ENCODE measurements around the gene CD19. TPM values are rescaled to one million over a fixed set of nuclear protein-coding genes. Genes with fewer than 3 reads are reported as not detected.
"Not testable (repeated sequence)": the region's sequence is repeated elsewhere in the genome, so short reads cannot be mapped to it uniquely, and the experiment has no call there.

CD19 gene
- total RNA-seq, 2 donors from 2014 or later, result 1.7 TPM; not detected in 1

GRCh38 chr16:28935924-28936783 is 4.4 kb downstream of the CD19 start:
- H3K4me1 Mint-ChIP-seq (ENCODE audit: low read depth in 2 of 2), result peaks cover 16 to 26% of the 10 kb centered on the region in 2 donors
- peak overlapping the region; percentile 31 to 59 for H3K27ac Mint-ChIP-seq
- H3K9me3 Mint-ChIP-seq, result no peaks in the 10 kb centered on the region
- peaks cover 0 to 3% of the 10 kb centered on the region in 2 donors for H3K27me3 Mint-ChIP-seq
- ATAC-seq (peak; percentile 100), DNase-seq (ENCODE audit: low spot score) (peak; percentile 92)
- H3K4me3 Mint-ChIP-seq, result peak overlapping the region; percentile 84
- H3K36me3 Mint-ChIP-seq, result no peaks in the 10 kb centered on the region

DNA sequence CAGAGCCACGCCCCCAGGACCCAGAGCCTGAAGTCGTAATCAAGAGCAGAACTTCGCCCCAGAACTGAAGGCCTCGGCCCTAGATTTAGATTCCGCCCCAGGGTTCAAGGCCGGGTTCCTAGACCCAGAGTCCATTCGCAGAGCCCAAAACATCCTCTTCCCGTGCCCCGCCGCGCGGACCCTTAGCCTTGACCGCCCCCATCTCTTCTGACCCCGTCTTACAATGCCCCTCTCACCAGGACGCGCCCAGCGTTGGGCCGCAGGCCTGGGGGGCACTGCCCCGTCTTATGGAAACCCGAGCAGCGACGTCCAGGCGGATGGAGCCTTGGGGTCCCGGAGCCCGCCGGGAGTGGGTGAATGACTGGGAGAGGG is 5.0 kb downstream of the CD19 start:
- peaks cover 0 to 3% of the 10 kb centered on the region in 2 donors for H3K27me3 Mint-ChIP-seq
- H3K27ac Mint-ChIP-seq, result peak overlapping the region; percentile 31 to 59
- peak overlapping the region; percentile 84 for H3K4me3 Mint-ChIP-seq
- peaks cover 16 to 26% of the 10 kb centered on the region in 2 donors for H3K4me1 Mint-ChIP-seq (ENCODE audit: low read depth in 2 of 2)
- DNase-seq (ENCODE audit: low spot score) (no peak), ATAC-seq (no peak)
- no peaks in the 10 kb centered on the region for H3K36me3 Mint-ChIP-seq
- H3K9me3 Mint-ChIP-seq, result no peaks in the 10 kb centered on the region

DNA sequence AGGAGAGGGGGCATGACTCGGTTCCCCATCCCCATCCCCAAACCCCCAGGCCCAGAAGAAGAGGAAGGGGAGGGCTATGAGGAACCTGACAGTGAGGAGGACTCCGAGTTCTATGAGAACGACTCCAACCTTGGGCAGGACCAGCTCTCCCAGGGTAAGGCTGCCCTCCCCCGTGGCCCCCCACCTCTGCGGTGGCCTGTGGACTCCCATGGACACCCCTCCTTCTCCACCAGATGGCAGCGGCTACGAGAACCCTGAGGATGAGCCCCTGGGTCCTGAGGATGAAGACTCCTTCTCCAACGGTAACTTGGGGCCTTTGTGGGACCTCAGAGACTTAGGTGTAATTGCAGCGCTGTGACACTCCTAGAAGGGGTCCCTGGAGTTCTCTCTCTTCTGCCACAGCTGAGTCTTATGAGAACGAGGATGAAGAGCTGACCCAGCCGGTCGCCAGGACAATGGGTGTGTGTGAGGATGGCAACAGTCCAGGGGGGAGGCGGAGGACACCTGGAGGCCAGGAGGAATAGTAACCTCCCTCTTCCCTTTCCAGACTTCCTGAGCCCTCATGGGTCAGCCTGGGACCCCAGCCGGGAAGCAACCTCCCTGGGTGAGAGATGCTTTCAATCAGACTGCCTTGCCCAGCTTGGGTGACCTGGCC is 5.6 kb downstream of the CD19 start:
- no peak for ATAC-seq
- Mint-ChIP-seq H3K4me1 (ENCODE audit: low read depth in 2 of 2) (peaks cover 16 to 26% of the 10 kb centered on the region in 2 donors), H3K4me3 (no peak overlapping the region), H3K36me3 (no peaks in the 10 kb centered on the region), H3K9me3 (no peaks in the 10 kb centered on the region), H3K27me3 (peaks cover 0 to 3% of the 10 kb centered on the region in 2 donors), H3K27ac (peak overlapping the region in 1 of 2 donors; percentile 37)
- DNase-seq (ENCODE audit: low spot score), result no peak

DNA sequence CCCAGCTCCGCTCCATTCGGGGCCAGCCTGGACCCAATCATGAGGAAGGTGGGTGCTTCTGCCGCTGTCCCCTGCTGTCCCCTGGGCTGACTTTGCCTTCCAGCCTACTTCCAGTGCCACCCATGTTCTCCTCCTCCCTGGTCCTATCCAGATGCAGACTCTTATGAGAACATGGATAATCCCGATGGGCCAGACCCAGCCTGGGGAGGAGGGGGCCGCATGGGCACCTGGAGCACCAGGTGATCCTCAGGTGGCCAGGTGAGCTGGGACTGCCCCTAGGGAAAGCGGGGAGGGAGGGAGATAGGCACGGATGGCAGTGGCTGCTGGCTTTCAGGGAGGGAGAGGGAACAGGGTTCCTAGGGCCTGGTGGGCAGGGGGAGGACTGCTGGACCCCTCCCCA is 7.0 kb downstream of the CD19 start:
- peaks cover 0 to 3% of the 10 kb centered on the region in 2 donors for H3K27me3 Mint-ChIP-seq
- no peaks in the 10 kb centered on the region for H3K9me3 Mint-ChIP-seq
- no peak overlapping the region for H3K4me3 Mint-ChIP-seq
- peaks cover 17 to 27% of the 10 kb centered on the region in 2 donors for H3K4me1 Mint-ChIP-seq (ENCODE audit: low read depth in 2 of 2)
- ATAC-seq (no peak), DNase-seq (ENCODE audit: low spot score) (no peak)
- H3K27ac Mint-ChIP-seq, result peak overlapping the region in 1 of 2 donors; percentile 37
- H3K36me3 Mint-ChIP-seq, result no peaks in the 10 kb centered on the region

GRCh38 chr16:28939825-28940224 is 8.1 kb downstream of the CD19 start:
- peaks cover 15 to 24% of the 10 kb centered on the region in 2 donors for H3K4me1 Mint-ChIP-seq (ENCODE audit: low read depth in 2 of 2)
- not testable (repeated sequence) for H3K27me3 Mint-ChIP-seq; DNase-seq (ENCODE audit: low spot score); H3K4me3 Mint-ChIP-seq; H3K36me3 Mint-ChIP-seq; ATAC-seq; H3K27ac Mint-ChIP-seq; H3K9me3 Mint-ChIP-seq

DNA sequence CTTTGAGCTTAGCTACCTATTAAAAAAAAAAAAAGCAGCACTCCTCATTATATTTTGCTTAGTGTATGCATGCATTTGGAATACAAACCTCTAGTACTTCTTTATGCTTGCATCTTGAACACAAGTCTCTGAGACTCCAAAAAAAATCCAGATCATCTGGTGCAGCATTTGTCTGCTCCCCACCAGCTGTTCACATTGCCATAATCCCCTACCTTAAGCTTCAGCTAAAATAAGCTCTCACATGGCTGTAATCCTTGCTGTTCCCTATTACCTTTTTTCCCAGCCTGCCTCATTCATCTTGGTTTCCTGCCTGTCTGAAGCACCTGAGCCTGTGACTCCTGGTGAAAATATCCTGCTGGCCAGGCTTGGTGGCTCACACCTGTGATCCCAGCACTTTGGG is 11.5 kb downstream of the CD19 start:
- DNase-seq (ENCODE audit: low spot score) (no peak), ATAC-seq (no peak)
- H3K36me3 Mint-ChIP-seq, result no peaks in the 10 kb centered on the region
- H3K4me3 Mint-ChIP-seq, result no peak overlapping the region
- peaks cover 14 to 17% of the 10 kb centered on the region in 2 donors for H3K4me1 Mint-ChIP-seq (ENCODE audit: low read depth in 2 of 2)
- H3K9me3 Mint-ChIP-seq, result no peaks in the 10 kb centered on the region
- peaks cover 0 to 3% of the 10 kb centered on the region in 2 donors for H3K27me3 Mint-ChIP-seq
- H3K27ac Mint-ChIP-seq, result peak overlapping the region; percentile 28 to 75

DNA sequence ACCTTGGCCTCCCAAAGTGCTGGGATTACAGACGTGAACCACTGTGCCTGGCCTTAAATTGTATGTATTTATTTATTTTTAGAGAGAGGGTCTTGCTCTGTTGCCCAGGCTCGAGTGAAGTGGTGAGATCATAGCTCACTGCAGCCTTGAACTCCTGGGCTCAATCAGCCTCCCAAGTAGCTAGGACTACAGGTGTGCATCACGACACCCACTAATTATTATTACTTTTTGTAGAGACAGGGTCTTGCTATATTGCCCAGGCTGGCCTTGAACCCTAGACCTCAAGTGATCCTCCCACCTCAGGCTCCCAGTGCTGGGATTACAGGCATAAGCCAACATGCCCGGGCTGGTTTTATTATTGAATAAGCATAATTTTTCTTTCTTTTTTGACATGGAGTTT is 14.9 kb downstream of the CD19 start:
- no peak for DNase-seq (ENCODE audit: low spot score)
- Mint-ChIP-seq H3K27me3 (no peaks in the 10 kb centered on the region), H3K9me3 (no peaks in the 10 kb centered on the region), H3K27ac (no peak overlapping the region), H3K4me1 (ENCODE audit: low read depth in 2 of 2) (peaks cover 17 to 23% of the 10 kb centered on the region in 2 donors), H3K36me3 (no peaks in the 10 kb centered on the region), H3K4me3 (no peak overlapping the region)
- ATAC-seq, result no peak

- Mint-ChIP-seq H3K27ac (peak within 1 kb of the TSS; percentile 73 to 97), H3K36me3 (no peaks in the 10 kb centered on the region), H3K27me3 (no peaks in the 10 kb centered on the region), H3K9me3 (no peaks in the 10 kb centered on the region), H3K4me3 (peak within 1 kb of the TSS; percentile 88), H3K4me1 (ENCODE audit: low read depth in 2 of 2) (peaks cover 13 to 23% of the 10 kb centered on the region in 2 donors)
- DNase-seq (ENCODE audit: low spot score), result peak; percentile 100
- peak; percentile 98 for ATAC-seq
Measured at GRCh38 chr16:28950648-28951409, 19.1 kb downstream of the CD19 start, which contains the start of gene NFATC2IP. NFATC2IP (plus strand) TSS chr16:28950937; CDS start chr16:28951012, 75 bp downstream.

DNA sequence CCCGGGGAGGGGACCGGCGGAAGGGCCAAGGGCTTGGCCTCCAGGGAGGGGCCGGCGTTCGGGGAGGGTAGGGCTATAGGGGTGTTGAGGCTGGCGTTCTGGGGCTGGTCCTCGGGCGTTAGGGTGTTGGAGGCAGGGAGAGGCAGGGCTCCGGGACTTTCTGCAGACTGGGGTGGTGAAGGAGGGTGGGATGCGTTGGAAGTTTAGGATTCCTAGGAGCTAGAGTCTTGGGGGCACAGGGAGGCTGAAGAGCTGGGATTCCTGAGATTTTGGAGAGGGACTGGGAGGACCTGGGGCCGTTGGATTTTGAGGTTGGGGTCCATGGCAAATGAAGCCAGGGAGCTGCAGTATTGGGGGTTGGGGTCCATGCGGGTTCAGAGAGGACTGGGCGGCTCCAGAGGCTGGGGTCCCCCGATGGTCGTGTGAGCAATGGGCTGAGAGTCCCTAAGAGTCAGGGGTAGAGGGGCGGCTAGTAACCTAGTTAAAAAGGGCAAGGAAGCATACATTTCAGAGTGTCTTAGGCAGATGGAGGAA is 19.7 kb downstream of the CD19 start:
- Mint-ChIP-seq H3K36me3 (peaks cover 3% of the 10 kb centered on the region), H3K9me3 (no peaks in the 10 kb centered on the region), H3K4me3 (peak overlapping the region; percentile 88), H3K4me1 (ENCODE audit: low read depth in 2 of 2) (peaks cover 10 to 23% of the 10 kb centered on the region in 2 donors), H3K27me3 (no peaks in the 10 kb centered on the region), H3K27ac (peak overlapping the region; percentile 73 to 97)
- DNase-seq (ENCODE audit: low spot score) (peak; percentile 71), ATAC-seq (no peak)

GRCh38 chr16:28958216-28958615 is 26.4 kb downstream of the CD19 start:
- no peak for ATAC-seq
- H3K9me3 Mint-ChIP-seq, result no peaks in the 10 kb centered on the region
- no peak for DNase-seq (ENCODE audit: low spot score)
- no peak overlapping the region for H3K27ac Mint-ChIP-seq
- no peaks in the 10 kb centered on the region for H3K27me3 Mint-ChIP-seq
- no peak overlapping the region for H3K4me3 Mint-ChIP-seq
- H3K36me3 Mint-ChIP-seq, result peaks cover 28% of the 10 kb centered on the region
- H3K4me1 Mint-ChIP-seq (ENCODE audit: low read depth in 2 of 2), result peaks cover 0 to 8% of the 10 kb centered on the region in 2 donors

DNA sequence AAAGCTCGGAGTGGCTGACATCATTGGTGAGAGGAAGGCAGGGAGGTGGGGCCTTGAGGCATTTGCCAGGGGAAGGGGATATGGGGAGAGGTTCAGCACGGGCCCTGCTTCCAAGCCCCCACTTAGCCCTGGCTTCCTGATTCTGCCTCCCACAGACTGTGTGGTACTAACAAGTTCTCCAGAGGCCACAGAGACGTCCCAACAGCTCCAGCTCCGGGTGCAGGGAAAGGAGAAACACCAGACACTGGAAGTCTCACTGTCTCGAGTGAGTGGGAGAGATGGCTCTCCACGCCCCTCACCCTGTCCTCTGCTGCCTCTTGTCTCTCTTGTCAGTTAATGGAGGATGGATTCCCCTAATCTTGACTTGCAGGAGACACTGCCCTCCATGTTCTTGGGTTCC is 27.1 kb downstream of the CD19 start:
- H3K27ac Mint-ChIP-seq, result peak overlapping the region in 1 of 2 donors; percentile 16
- H3K27me3 Mint-ChIP-seq, result no peaks in the 10 kb centered on the region
- H3K4me1 Mint-ChIP-seq (ENCODE audit: low read depth in 2 of 2), result peaks cover 5 to 11% of the 10 kb centered on the region in 2 donors
- DNase-seq (ENCODE audit: low spot score) (no peak), ATAC-seq (no peak)
- H3K9me3 Mint-ChIP-seq, result no peaks in the 10 kb centered on the region
- no peak overlapping the region for H3K4me3 Mint-ChIP-seq
- peaks cover 31% of the 10 kb centered on the region for H3K36me3 Mint-ChIP-seq

DNA sequence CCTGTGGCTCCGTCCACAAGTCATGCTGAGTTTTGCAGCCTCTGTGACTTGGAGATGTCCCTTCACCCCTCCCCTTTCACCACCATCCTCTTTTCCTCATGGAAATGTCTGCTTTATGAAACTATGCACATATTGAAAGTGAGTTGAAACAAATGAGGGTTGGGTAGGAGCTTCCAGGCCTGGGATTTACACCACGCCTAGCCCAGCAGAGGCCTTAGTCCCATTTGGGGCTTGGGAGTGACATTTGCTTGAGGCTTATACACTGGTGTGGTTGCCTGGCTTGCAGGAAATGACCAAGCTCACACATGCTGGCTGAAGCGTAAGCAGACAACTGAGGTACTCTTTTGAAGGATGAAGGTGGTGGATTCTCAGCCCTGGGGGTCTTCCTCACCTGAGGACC is 32.3 kb downstream of the CD19 start:
- Mint-ChIP-seq H3K4me3 (no peak overlapping the region), H3K4me1 (ENCODE audit: low read depth in 2 of 2) (peaks cover 5 to 9% of the 10 kb centered on the region in 2 donors), H3K27ac (peak overlapping the region in 1 of 2 donors; percentile 68), H3K36me3 (peaks cover 31% of the 10 kb centered on the region), H3K27me3 (no peaks in the 10 kb centered on the region), H3K9me3 (no peaks in the 10 kb centered on the region)
- no peak for DNase-seq (ENCODE audit: low spot score)
- ATAC-seq, result no peak

DNA sequence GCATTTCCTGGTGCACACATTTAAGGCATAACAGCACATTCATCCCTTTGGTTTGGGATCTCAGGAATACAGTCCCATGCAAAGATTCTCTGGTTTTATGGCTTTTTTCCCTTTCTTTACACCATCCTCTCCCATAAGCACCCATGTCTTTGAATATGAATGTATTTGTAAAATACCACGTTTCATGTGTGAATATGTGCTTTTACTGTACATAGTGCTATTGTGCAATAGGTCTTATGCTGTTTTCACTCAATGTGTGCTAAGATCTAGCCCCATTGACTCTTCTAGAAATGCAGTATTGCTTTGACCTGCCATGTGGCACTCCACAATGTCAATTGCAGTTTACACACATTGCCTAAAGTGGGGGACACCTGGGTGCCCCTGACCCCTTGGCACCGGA is 32.7 kb downstream of the CD19 start:
- Mint-ChIP-seq H3K27me3 (no peaks in the 10 kb centered on the region), H3K4me1 (ENCODE audit: low read depth in 2 of 2) (peaks cover 5 to 9% of the 10 kb centered on the region in 2 donors), H3K9me3 (no peaks in the 10 kb centered on the region), H3K36me3 (peaks cover 27% of the 10 kb centered on the region), H3K4me3 (no peak overlapping the region), H3K27ac (no peak overlapping the region)
- ATAC-seq, result no peak
- no peak for DNase-seq (ENCODE audit: low spot score)
